Endodermal cell (in vitro differentiated cells): ENCODE data around the gene MIEF1. TPM values are rescaled to one million over a fixed set of nuclear protein-coding genes. Genes with fewer than 3 reads are reported as not detected.
A peak's percentile ranks its signal among the peaks of the same experiment; 100 is the strongest.

ENCODE experiments used
- DNase-seq: peaks from one replicate; pipeline ENCODE4 v3.0.0-alpha.2; 2017
- H3K27ac ChIP-seq: 2 replicates; pipeline ENCODE4 v1.5.1; 2013; ENCODE audit warnings: mild to moderate bottlenecking, low read depth, low read length, moderate library complexity
- H3K27me3 ChIP-seq: 2 replicates; pipeline ENCODE4 v1.6.1; 2013; ENCODE audit warnings: mild to moderate bottlenecking, low read length, moderate library complexity; ENCODE audit not compliant: insufficient read depth, control insufficient read depth, poor library complexity, severe bottlenecking
- H3K36me3 ChIP-seq: 2 replicates; pipeline ENCODE4 v1.7.0; 2013; ENCODE audit warnings: mild to moderate bottlenecking, low read length, moderate library complexity; ENCODE audit not compliant: control insufficient read depth, insufficient read depth
- H3K4me1 ChIP-seq: one replicate; pipeline ENCODE4 v1.7.0; 2013; ENCODE audit warnings: low read length; ENCODE audit not compliant: control insufficient read depth, insufficient read depth
- H3K4me3 ChIP-seq: 2 replicates; pipeline ENCODE4 v1.5.1; 2013; ENCODE audit warnings: mild to moderate bottlenecking, low read length, moderate library complexity
- H3K9ac ChIP-seq: 2 replicates; pipeline ENCODE4 v1.6.1; 2013; ENCODE audit warnings: mild to moderate bottlenecking, low read length, moderate library complexity; ENCODE audit not compliant: poor library complexity, severe bottlenecking; ENCODE audit errors: extremely low read depth
- H3K9me3 ChIP-seq: 2 replicates; pipeline ENCODE4 v1.6.1; 2013; ENCODE audit warnings: mild to moderate bottlenecking, low read length, moderate library complexity; ENCODE audit not compliant: control insufficient read depth
- H3K27ac Mint-ChIP-seq: 2 replicates; pipeline ENCODE4 v1.8.0; 2020; ENCODE audit warnings: mixed read lengths
- H3K27me3 Mint-ChIP-seq: 2 replicates; pipeline ENCODE4 v1.8.0; 2021; ENCODE audit warnings: mild to moderate bottlenecking, mixed read lengths; ENCODE audit not compliant: insufficient read depth
- H3K36me3 Mint-ChIP-seq: 2 replicates; pipeline ENCODE4 v1.8.0; 2020; ENCODE audit warnings: low read depth, mixed read lengths
- H3K4me1 Mint-ChIP-seq: 2 replicates; pipeline ENCODE4 v1.8.0; 2020; ENCODE audit warnings: mixed read lengths
- H3K4me3 Mint-ChIP-seq: 2 replicates; pipeline ENCODE4 v1.8.0; 2020; ENCODE audit warnings: mild to moderate bottlenecking, moderate library complexity, mixed read lengths
- H3K9me3 Mint-ChIP-seq: 2 replicates; pipeline ENCODE4 v1.8.0; 2020; ENCODE audit warnings: mild to moderate bottlenecking, mixed read lengths
- WGBS, 2 experiments: methylation state at CpG; one replicate each; pipeline versions ENCODE4 v1.1.5 to v1.1.7; 2013; ENCODE audit warnings: missing lambda C conversion rate in 2 of 2, mixed read lengths in 1 of 2; ENCODE audit not compliant: insufficient coverage in 1 of 2, insufficient read length in 1 of 2; 5-methylcytosine and 5-hydroxymethylcytosine counted together
- total RNA-seq, 2 donors: library from RNA; stranded (reverse); fragmentation: NEBNext Ultra II Directional in 1 of 2; extraction: Animal tissue kit (Norgen Biotek cat#: 25700) in 1 of 2; gene quantifications; 2 replicates in 1 of 2; 3 replicates in 1 of 2; pipeline ENCODE4 v1.2.1, GENCODE V29; 2021
- TF ChIP-seq, protein P1 (sequence below): fragments of 200-600 bp; sonication (generic); conservative IDR thresholded peaks from 2 replicates; pipeline ENCODE4 v1.5.0; 2021; ENCODE audit warnings: antibody characterized with exemption, mild to moderate bottlenecking

MIEF1 gene
- total RNA-seq, 2 donors from 2014 or later: 36.0 to 43.3 TPM

- no peak overlapping the region for H3K4me3 ChIP-seq
- Mint-ChIP-seq H3K36me3 (no peaks in the 10 kb centered on the region), H3K27me3 (no peaks in the 10 kb centered on the region), H3K4me1 (peaks cover 14% of the 10 kb centered on the region), H3K9me3 (no peaks in the 10 kb centered on the region), H3K27ac (no peak overlapping the region), H3K4me3 (no peak overlapping the region)
- TF ChIP-seq, protein P1, sequence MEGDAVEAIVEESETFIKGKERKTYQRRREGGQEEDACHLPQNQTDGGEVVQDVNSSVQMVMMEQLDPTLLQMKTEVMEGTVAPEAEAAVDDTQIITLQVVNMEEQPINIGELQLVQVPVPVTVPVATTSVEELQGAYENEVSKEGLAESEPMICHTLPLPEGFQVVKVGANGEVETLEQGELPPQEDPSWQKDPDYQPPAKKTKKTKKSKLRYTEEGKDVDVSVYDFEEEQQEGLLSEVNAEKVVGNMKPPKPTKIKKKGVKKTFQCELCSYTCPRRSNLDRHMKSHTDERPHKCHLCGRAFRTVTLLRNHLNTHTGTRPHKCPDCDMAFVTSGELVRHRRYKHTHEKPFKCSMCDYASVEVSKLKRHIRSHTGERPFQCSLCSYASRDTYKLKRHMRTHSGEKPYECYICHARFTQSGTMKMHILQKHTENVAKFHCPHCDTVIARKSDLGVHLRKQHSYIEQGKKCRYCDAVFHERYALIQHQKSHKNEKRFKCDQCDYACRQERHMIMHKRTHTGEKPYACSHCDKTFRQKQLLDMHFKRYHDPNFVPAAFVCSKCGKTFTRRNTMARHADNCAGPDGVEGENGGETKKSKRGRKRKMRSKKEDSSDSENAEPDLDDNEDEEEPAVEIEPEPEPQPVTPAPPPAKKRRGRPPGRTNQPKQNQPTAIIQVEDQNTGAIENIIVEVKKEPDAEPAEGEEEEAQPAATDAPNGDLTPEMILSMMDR: no peak
- H3K9me3 ChIP-seq: no peaks in the 10 kb centered on the region
- H3K9ac ChIP-seq: no peak overlapping the region
- H3K27me3 ChIP-seq: no peaks in the 10 kb centered on the region
- 91 to 93% methylated on average over 19 to 21 of the region's 21 CpGs for WGBS, 2 experiments
- peaks cover 20% of the 10 kb centered on the region for H3K4me1 ChIP-seq
- H3K27ac ChIP-seq: no peak overlapping the region
- H3K36me3 ChIP-seq: no peaks in the 10 kb centered on the region
- DNase-seq: no peak
Observed at GRCh38 chr22:39466228-39467006, 35.7 kb upstream of the MIEF1 start.

GRCh38 chr22:39467390-39467895, 34.6 kb upstream of the MIEF1 start:
- Histone ChIP-seq H3K27me3 (no peaks in the 10 kb centered on the region), H3K4me3 (no peak overlapping the region), H3K27ac (no peak overlapping the region), H3K36me3 (no peaks in the 10 kb centered on the region), H3K9ac (no peak overlapping the region), H3K9me3 (no peaks in the 10 kb centered on the region), H3K4me1 (peaks cover 25% of the 10 kb centered on the region)
- WGBS, 2 experiments: 91 to 92% methylated on average over 14 to 17 of the region's 17 CpGs
- no peaks in the 10 kb centered on the region for H3K9me3 Mint-ChIP-seq
- peaks cover 21% of the 10 kb centered on the region for H3K4me1 Mint-ChIP-seq
- no peaks in the 10 kb centered on the region for H3K36me3 Mint-ChIP-seq
- H3K4me3 Mint-ChIP-seq: no peak overlapping the region
- no peaks in the 10 kb centered on the region for H3K27me3 Mint-ChIP-seq
- no peak overlapping the region for H3K27ac Mint-ChIP-seq
- TF ChIP-seq, protein P1: no peak
- DNase-seq: no peak

GRCh38 chr22:39468487-39469325, 33.4 kb upstream of the MIEF1 start:
- no peaks in the 10 kb centered on the region for H3K9me3 Mint-ChIP-seq
- H3K36me3 Mint-ChIP-seq: no peaks in the 10 kb centered on the region
- peak overlapping the region; percentile 58 for H3K27ac Mint-ChIP-seq
- Histone ChIP-seq H3K27me3 (no peaks in the 10 kb centered on the region), H3K9me3 (no peaks in the 10 kb centered on the region), H3K27ac (no peak overlapping the region), H3K36me3 (no peaks in the 10 kb centered on the region), H3K4me1 (peaks cover 34% of the 10 kb centered on the region), H3K4me3 (no peak overlapping the region), H3K9ac (no peak overlapping the region)
- H3K4me3 Mint-ChIP-seq: no peak overlapping the region
- DNase-seq: no peak
- TF ChIP-seq, protein P1: no peak
- H3K27me3 Mint-ChIP-seq: no peaks in the 10 kb centered on the region
- H3K4me1 Mint-ChIP-seq: peaks cover 31% of the 10 kb centered on the region
- WGBS, 2 experiments: 88 to 93% methylated on average over 10 to 18 of the region's 18 CpGs
